Measurements from ENCODE around the gene HCFC1R1. TPM values are rescaled to one million over a fixed set of nuclear protein-coding genes. Genes with fewer than 3 reads are reported as not detected.

Gene HCFC1R1
- total RNA-seq, 1 donor from 2014 or later = 117 TPM

- Mint-ChIP-seq H3K27me3 (ENCODE audit: unreplicated experiment) (peaks cover 5% of the 10 kb centered on the region), H3K27ac (ENCODE audit: unreplicated experiment) (peak overlapping the region; percentile 59), H3K9me3 (ENCODE audit: unreplicated experiment) (peaks cover 3% of the 10 kb centered on the region), H3K4me1 (ENCODE audit: low read depth, unreplicated experiment) (peaks cover 5% of the 10 kb centered on the region), H3K4me3 (ENCODE audit: unreplicated experiment) (peak overlapping the region; percentile 68), H3K36me3 (ENCODE audit: unreplicated experiment) (no peaks in the 10 kb centered on the region)
- TF ChIP-seq CTCF (IDR thresholded peaks at IDR 0.05; ENCODE audit: partially characterized antibody, unreplicated experiment) = no peak
- no peak for DNase-seq
These were observed 42.4 kb downstream of the HCFC1R1 start for GRCh38 chr16:2981177-2981898.

GRCh38 chr16:2980227-2981176 lies 43.2 kb downstream of the HCFC1R1 start, which contains the start of gene PKMYT1:
TSS of gene PKMYT1 (minus strand) at chr16:2980446. CDS start at chr16:2979657, 789 bp downstream.
- peak within 1 kb of the TSS; percentile 59 for H3K27ac Mint-ChIP-seq (ENCODE audit: unreplicated experiment)
- DNase-seq = peak; percentile 93
- peaks cover 5% of the 10 kb centered on the region for H3K27me3 Mint-ChIP-seq (ENCODE audit: unreplicated experiment)

GRCh38 chr16:2979669-2980226 lies 44.0 kb downstream of the HCFC1R1 start:
- Mint-ChIP-seq H3K27ac (ENCODE audit: unreplicated experiment) (no peak overlapping the region), H3K4me1 (ENCODE audit: low read depth, unreplicated experiment) (peaks cover 5% of the 10 kb centered on the region), H3K4me3 (ENCODE audit: unreplicated experiment) (peak overlapping the region; percentile 65), H3K36me3 (ENCODE audit: unreplicated experiment) (no peaks in the 10 kb centered on the region), H3K9me3 (ENCODE audit: unreplicated experiment) (peaks cover 3% of the 10 kb centered on the region), H3K27me3 (ENCODE audit: unreplicated experiment) (peaks cover 3% of the 10 kb centered on the region)
- TF ChIP-seq CTCF (IDR thresholded peaks at IDR 0.05; ENCODE audit: partially characterized antibody, unreplicated experiment) = no peak
- DNase-seq = no peak

More at GRCh38 chr16:2980227-2981176, 43.2 kb downstream of the HCFC1R1 start, which contains the start of gene PKMYT1:
- Mint-ChIP-seq H3K36me3 (ENCODE audit: unreplicated experiment) (no peaks in the 10 kb centered on the region), H3K4me1 (ENCODE audit: low read depth, unreplicated experiment) (peaks cover 5% of the 10 kb centered on the region), H3K4me3 (ENCODE audit: unreplicated experiment) (peak within 1 kb of the TSS; percentile 68), H3K9me3 (ENCODE audit: unreplicated experiment) (peaks cover 3% of the 10 kb centered on the region)
- no peak for TF ChIP-seq CTCF (IDR thresholded peaks at IDR 0.05; ENCODE audit: partially characterized antibody, unreplicated experiment)

- DNase-seq = no peak
- Mint-ChIP-seq H3K36me3 (ENCODE audit: unreplicated experiment) (no peaks in the 10 kb centered on the region), H3K4me3 (ENCODE audit: unreplicated experiment) (no peak overlapping the region), H3K9me3 (ENCODE audit: unreplicated experiment) (no peaks in the 10 kb centered on the region), H3K27ac (ENCODE audit: unreplicated experiment) (no peak overlapping the region), H3K27me3 (ENCODE audit: unreplicated experiment) (peaks cover 2% of the 10 kb centered on the region), H3K4me1 (ENCODE audit: low read depth, unreplicated experiment) (peaks cover 8% of the 10 kb centered on the region)
- TF ChIP-seq CTCF (IDR thresholded peaks at IDR 0.05; ENCODE audit: partially characterized antibody, unreplicated experiment) = no peak
These were observed 46.3 kb downstream of the HCFC1R1 start for GRCh38 chr16:2977440-2977839.
